Endothelial cell of umbilical vein (primary cell): Measurements from ENCODE around the gene TMEM167A. TPM values are rescaled to one million over a fixed set of nuclear protein-coding genes. Genes with fewer than 3 reads are reported as not detected.

Experiments used
- BruUV-seq: library from RNA; stranded (reverse); fragments of 400-500 nt; replicated peaks from 2 replicates; lab custom pipeline; 2021; lab: Mats Ljungman, UMichigan
- CTCF ChIA-PET: fragments of 300-600, 350-600 bp; sonication (Branson Sonifier 250); formaldehyde crosslinking; loops from one replicate; lab custom pipeline; 2021; ENCODE audit warnings: antibody characterized with exemption, inconsistent platforms; lab: Charles Lee
- POLR2A ChIA-PET: fragments of 300-600, 350-600 bp; sonication (Branson Sonifier 250); formaldehyde crosslinking; loops from one replicate; lab custom pipeline; 2021; ENCODE audit warnings: antibody characterized with exemption, inconsistent platforms; lab: Charles Lee
- DNase-seq: peaks from one replicate; pipeline ENCODE4 v3.0.0-alpha.2; 2011; ENCODE audit warnings: low read depth, low spot score
- FAIRE-seq: peaks from 2 replicates; lab custom pipeline; 2011; peaks lifted over from hg19 to GRCh38; lab: Jason Lieb, UNC
- H2AFZ ChIP-seq: 2 replicates; pipeline ENCODE4 v1.6.0; 2012; ENCODE audit warnings: low read depth, low read length, control low read depth, inconsistent platforms
- H3K27ac ChIP-seq: 2 replicates; pipeline ENCODE4 v1.5.1; 2011; ENCODE audit warnings: low read depth, mild to moderate bottlenecking, control low read depth, low read length, moderate library complexity; ENCODE audit not compliant: insufficient read depth
- H3K27me3 ChIP-seq, 2 experiments: 2 replicates each; pipeline versions ENCODE4 v1.6.0 to v1.6.1; 2011; ENCODE audit warnings: low read length in 2 of 2, mixed read lengths in 1 of 2; ENCODE audit not compliant: control insufficient read depth in 2 of 2, insufficient read depth in 2 of 2
- H3K36me3 ChIP-seq, 2 experiments: 2 replicates in 1 of 2; 3 replicates in 1 of 2; pipeline ENCODE4 v1.5.1; 2011; ENCODE audit warnings: low read length in 2 of 2, mild to moderate bottlenecking in 1 of 2, moderate library complexity in 1 of 2; ENCODE audit not compliant: control insufficient read depth in 2 of 2, insufficient read depth in 2 of 2; ENCODE audit errors: extremely low read depth in 1 of 2
- H3K4me1 ChIP-seq: 3 replicates; pipeline ENCODE4 v1.5.1; 2011; ENCODE audit warnings: mild to moderate bottlenecking, low read length; ENCODE audit not compliant: control insufficient read depth, insufficient read depth; ENCODE audit errors: extremely low read depth
- H3K4me2 ChIP-seq: 2 replicates; pipeline ENCODE4 v1.6.1; 2011; ENCODE audit warnings: low read length, control low read depth, mixed read lengths; ENCODE audit not compliant: insufficient read depth
- H3K4me3 ChIP-seq, 3 experiments: fragments of 200-600 bp in 1 of 3; sonication (generic), shearing (Covaris generic) in 1 of 3; replicated peaks in 1 of 3; 2 replicates each; pipeline ENCODE4 v1.5.1; 2011 to 2016; ENCODE audit warnings: control low read depth in 3 of 3, low read length in 3 of 3, mild to moderate bottlenecking in 2 of 3, inconsistent platforms in 1 of 3, low read depth in 1 of 3, moderate library complexity in 1 of 3; ENCODE audit not compliant: insufficient read depth in 1 of 3
- H3K79me2 ChIP-seq: 2 replicates; pipeline ENCODE4 v1.6.0; 2012; ENCODE audit warnings: low read length, inconsistent platforms; ENCODE audit not compliant: control insufficient read depth, insufficient read depth
- H3K9ac ChIP-seq: replicated peaks from 2 replicates; pipeline ENCODE3; 2011; ENCODE audit warnings: low read length, control low read depth; ENCODE audit not compliant: insufficient read depth; ENCODE audit errors: extremely low read depth
- H3K9me1 ChIP-seq: replicated peaks from 3 replicates; pipeline ENCODE4 v1.6.0; 2011; ENCODE audit warnings: mild to moderate bottlenecking, low read length; ENCODE audit not compliant: control insufficient read depth, insufficient read depth; ENCODE audit errors: extremely low read depth
- H3K9me3 ChIP-seq: replicated peaks from 2 replicates; pipeline ENCODE4 v1.5.1; 2012; ENCODE audit warnings: low read length, inconsistent platforms; ENCODE audit not compliant: control insufficient read depth, insufficient read depth
- H4K20me1 ChIP-seq: replicated peaks from 2 replicates; pipeline ENCODE3; 2011; ENCODE audit warnings: mild to moderate bottlenecking, low read length; ENCODE audit not compliant: control insufficient read depth, insufficient read depth; ENCODE audit errors: extremely low read depth
- CTCF ChIP-seq, 2 donors: IDR thresholded peaks; 1 replicate in 1 of 2; 2 replicates in 1 of 2; pipeline ENCODE4 v1.5.1; 2011; ENCODE audit warnings: low read length in 2 of 2, mild to moderate bottlenecking in 2 of 2, moderate library complexity in 2 of 2, control low read depth in 1 of 2, inconsistent platforms in 1 of 2, low read depth in 1 of 2; ENCODE audit not compliant: insufficient read depth in 1 of 2; ENCODE audit errors: extremely low read depth in 1 of 2
- EZH2 ChIP-seq: IDR thresholded peaks from 2 replicates; pipeline ENCODE4 v1.6.1; 2012; ENCODE audit warnings: borderline replicate concordance, low read depth, mild to moderate bottlenecking, moderate library complexity, low read length, inconsistent platforms; ENCODE audit not compliant: severe bottlenecking
- FOS ChIP-seq: IDR thresholded peaks from 2 replicates; pipeline ENCODE4 v1.6.1; 2011; ENCODE audit warnings: mild to moderate bottlenecking, low read length, moderate library complexity, borderline replicate concordance; ENCODE audit not compliant: insufficient read depth
- GATA2 ChIP-seq: IDR thresholded peaks from 2 replicates; pipeline ENCODE4 v1.7.0; 2011; ENCODE audit warnings: low read depth, mild to moderate bottlenecking, moderate library complexity, mixed read lengths, low read length; ENCODE audit not compliant: insufficient read length, insufficient read depth
- JUN ChIP-seq: IDR thresholded peaks from 2 replicates; pipeline ENCODE4 v1.6.1; 2011; ENCODE audit warnings: borderline replicate concordance, low read depth; ENCODE audit not compliant: insufficient read length, insufficient read depth
- MAX ChIP-seq: IDR thresholded peaks from 2 replicates; pipeline ENCODE4 v1.6.1; 2011; ENCODE audit not compliant: insufficient read depth, insufficient read length
- MYC ChIP-seq: IDR thresholded peaks from one replicate; pipeline ENCODE4 v1.6.1; 2011; ENCODE audit warnings: mild to moderate bottlenecking, low read depth, low read length
- POLR2A ChIP-seq: IDR thresholded peaks from 2 replicates; pipeline ENCODE4 v1.6.1; 2012; ENCODE audit warnings: low read depth, mild to moderate bottlenecking, control low read depth, low read length
- POLR2AphosphoS5 ChIP-seq: IDR thresholded peaks from 2 replicates; pipeline ENCODE4 v1.6.1; 2012; ENCODE audit warnings: low read depth, mild to moderate bottlenecking, control low read depth, low read length, moderate library complexity; ENCODE audit not compliant: insufficient read depth
- dilution Hi-C: fragments of 300-500 bp; cut with MboI; formaldehyde crosslinking; loops from one replicate; pipeline ENCODE4 v1.15.0; 2019; ENCODE audit warnings: low sequenced_read_pairs; ENCODE audit not compliant: extremely low pct_ligation_motif_present
- intact Hi-C: fragments of 100-400 bp; cut with micrococcal nuclease; formaldehyde crosslinking; loops from one replicate; pipeline ENCODE4 v1.10.0; 2022
- polyA plus RNA-seq, 4 experiments: library from polyadenylated mRNA; depleted of rRNA in 3 of 4; stranded (reverse) in 3 of 4; unstranded in 1 of 4; fragments of >200 nt; gene quantifications; 2 replicates each; pipeline versions ENCODE4 v1.2.1 to v1.2.3, GENCODE V29; 2011 to 2012; ENCODE audit warnings: missing spikeins in 1 of 4
- total RNA-seq: library from RNA; stranded (reverse); gene quantifications from 2 replicates; pipeline ENCODE4 v1.2.3, GENCODE V29; 2021

The TMEM167A gene
- total and polyA plus RNA-seq, 2 donors (not counting 3 experiments of a cell fraction or from before 2014, with no cell fraction given): 20.2 to 64.4 TPM

GRCh38 chr5:83104021-83104420 is 26.8 kb upstream of the TMEM167A start:
- intact Hi-C loops (no loop called here), dilution Hi-C loops (no loop called here)
- H2AFZ ChIP-seq: no peak overlapping the region
- no peak overlapping the region for H3K9ac ChIP-seq
- H3K9me3 ChIP-seq: no peaks in the 10 kb centered on the region
- DNase-seq (no peak), FAIRE-seq (no peak)
- H3K9me1 ChIP-seq: no peaks in the 10 kb centered on the region
- no peaks in the 10 kb centered on the region for H3K79me2 ChIP-seq
- no peak overlapping the region for H3K27ac ChIP-seq
- H3K4me2 ChIP-seq: no peak overlapping the region
- ChIA-PET CTCF (no interaction called here), POLR2A (no interaction called here)
- peaks cover 2% of the 10 kb centered on the region for H4K20me1 ChIP-seq
- H3K4me3 ChIP-seq: no peak overlapping the region
- peaks cover 9 to 25% of the 10 kb centered on the region in 2 experiments for H3K27me3 ChIP-seq
- BruUV-seq: no TSS peak
- H3K4me1 ChIP-seq: no peaks in the 10 kb centered on the region
- TF ChIP-seq MYC: no peak
- TF ChIP-seq EZH2: no peak
- TF ChIP-seq POLR2A: no peak
- TF ChIP-seq MAX: no peak
- TF ChIP-seq FOS: no peak
- TF ChIP-seq JUN: no peak
- TF ChIP-seq GATA2: no peak
- TF ChIP-seq CTCF (IDR thresholded peaks at IDR 0.05; ENCODE audit: extremely low read depth in 1 of 2, insufficient read depth in 1 of 2, low read depth in 1 of 2, low read length in 2 of 2): no peak
- TF ChIP-seq POLR2AphosphoS5: no peak
- no peaks in the 10 kb centered on the region for H3K36me3 ChIP-seq
